GM12891 (cell line): ENCODE results near the gene SLC16A14.

ENCODE experiments used
- DNase-seq: peaks from one replicate; pipeline ENCODE4 v3.0.0; 2011; ENCODE audit warnings: low spot score; ENCODE audit not compliant: insufficient read length
- FAIRE-seq: peaks from 2 replicates; lab custom pipeline; 2011; peaks lifted over from hg19 to GRCh38; lab: Jason Lieb, UNC
- PAX5 ChIP-seq: IDR thresholded peaks from 2 replicates; pipeline ENCODE4 v1.6.1; 2011; ENCODE audit warnings: low read length, moderate library complexity, mild to moderate bottlenecking; ENCODE audit not compliant: insufficient read depth, severe bottlenecking
- POLR2A ChIP-seq: IDR thresholded peaks from 2 replicates; pipeline ENCODE4 v1.6.1; 2011; ENCODE audit warnings: low read depth, low read length, control low read depth
- POLR2AphosphoS5 ChIP-seq: IDR thresholded peaks from 2 replicates; pipeline ENCODE4 v1.6.1; 2011; ENCODE audit warnings: low read depth, low read length, control low read depth
- POU2F2 ChIP-seq: IDR thresholded peaks from 2 replicates; pipeline ENCODE4 v1.6.1; 2011; ENCODE audit warnings: low read depth, mild to moderate bottlenecking, control low read depth, low read length, moderate library complexity
- SPI1 ChIP-seq: IDR thresholded peaks from 2 replicates; pipeline ENCODE4 v1.6.1; 2011; ENCODE audit warnings: low read depth, low read length, control low read depth
- TAF1 ChIP-seq: IDR thresholded peaks from 2 replicates; pipeline ENCODE4 v1.6.1; 2011; ENCODE audit warnings: low read depth, low read length, control low read depth

The SLC16A14 gene

DNA sequence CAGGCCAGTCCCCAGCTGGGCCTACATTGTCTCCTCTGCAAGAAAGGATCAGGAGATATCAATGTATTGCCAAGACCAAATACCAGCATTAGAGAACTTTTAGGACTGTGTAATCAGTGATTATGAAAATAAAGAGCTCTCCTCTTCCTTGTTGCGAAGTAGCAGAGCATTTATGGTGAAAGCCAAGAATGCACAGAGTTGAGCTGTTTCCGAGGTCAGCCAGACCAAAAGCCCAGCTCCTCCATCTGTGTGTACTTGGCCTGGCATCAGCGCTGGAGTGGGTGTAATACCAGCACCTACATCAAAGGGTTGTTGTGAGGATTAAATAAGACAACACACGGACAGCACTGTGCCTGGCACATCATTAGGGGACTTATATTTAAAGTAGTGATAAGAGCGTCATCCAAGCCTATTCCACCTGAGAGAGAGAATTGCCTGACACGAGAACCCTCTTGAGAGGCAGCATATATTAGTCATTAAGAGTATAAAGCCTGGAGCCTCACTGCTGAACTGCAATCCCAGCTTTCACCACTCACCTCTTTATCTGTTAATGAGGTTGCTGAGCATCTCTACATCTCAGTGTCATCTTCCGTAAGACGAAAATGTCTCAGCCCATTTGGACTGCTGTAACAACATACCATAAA, 7.4 kb upstream of the SLC16A14 start:
- TF ChIP-seq POLR2AphosphoS5 (no peak), SPI1 (no peak), TAF1 (no peak), PAX5 (no peak), POU2F2 (no peak), POLR2A (no peak)
- FAIRE-seq, result peak; percentile 9
- DNase-seq, result no peak

DNA sequence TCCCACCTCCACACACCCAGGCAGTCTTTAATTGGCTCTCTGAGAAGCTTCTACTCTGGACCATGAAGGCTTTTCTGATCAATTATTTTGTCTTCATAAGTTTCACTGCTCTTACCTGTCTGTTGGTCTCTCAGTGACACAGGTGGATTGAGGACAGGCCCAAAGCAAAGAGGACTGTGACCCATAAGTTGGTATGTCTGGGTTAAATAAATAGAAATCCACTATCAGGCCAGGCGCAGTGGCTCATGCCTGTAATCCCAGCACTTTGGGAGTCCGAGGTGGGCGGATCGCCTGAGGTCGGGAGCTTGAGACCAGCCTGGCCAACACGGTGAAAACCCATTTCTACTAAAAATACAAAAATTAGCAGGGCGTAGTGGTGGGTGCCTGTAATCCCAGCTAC, 2.7 kb upstream of the SLC16A14 start:
- DNase-seq (no peak), FAIRE-seq (no peak)
- no peak for TF ChIP-seq PAX5
- no peak for TF ChIP-seq TAF1
- no peak for TF ChIP-seq SPI1
- TF ChIP-seq POLR2AphosphoS5, result no peak
- TF ChIP-seq POU2F2, result no peak
- no peak for TF ChIP-seq POLR2A

GRCh38 chr2:230069402-230069801, 678 bp upstream of the SLC16A14 start:
- no peak for FAIRE-seq
- TF ChIP-seq SPI1 (no peak), PAX5 (no peak), POU2F2 (no peak), POLR2A (no peak)

GRCh38 chr2:230068016-230068650, 591 bp downstream of the SLC16A14 start:
- TF ChIP-seq POU2F2, result no peak
- TF ChIP-seq SPI1, result no peak
- no peak for TF ChIP-seq PAX5
- no peak for TF ChIP-seq TAF1
- no peak for TF ChIP-seq POLR2AphosphoS5
- TF ChIP-seq POLR2A, result no peak
- DNase-seq (peak; percentile 52), FAIRE-seq (peak; percentile 20)

More at GRCh38 chr2:230069402-230069801, 678 bp upstream of the SLC16A14 start:
- no peak for DNase-seq

GRCh38 chr2:230060672-230061293, 7.9 kb downstream of the SLC16A14 start:
- DNase-seq (no peak), FAIRE-seq (no peak)
- TF ChIP-seq TAF1 (no peak), POLR2A (no peak), PAX5 (no peak), POU2F2 (no peak), SPI1 (no peak), POLR2AphosphoS5 (no peak)

- DNase-seq, result no peak
- no peak for FAIRE-seq
- no peak for TF ChIP-seq SPI1
- TF ChIP-seq PAX5, result no peak
- no peak for TF ChIP-seq POU2F2
- no peak for TF ChIP-seq POLR2AphosphoS5
- TF ChIP-seq TAF1, result no peak
- no peak for TF ChIP-seq POLR2A
These were observed 14.8 kb downstream of the SLC16A14 start for GRCh38 chr2:230053753-230054478.

GRCh38 chr2:230052299-230052698, 16.4 kb downstream of the SLC16A14 start:
- no peak for TF ChIP-seq SPI1
- no peak for FAIRE-seq
- DNase-seq, result no peak

DNA sequence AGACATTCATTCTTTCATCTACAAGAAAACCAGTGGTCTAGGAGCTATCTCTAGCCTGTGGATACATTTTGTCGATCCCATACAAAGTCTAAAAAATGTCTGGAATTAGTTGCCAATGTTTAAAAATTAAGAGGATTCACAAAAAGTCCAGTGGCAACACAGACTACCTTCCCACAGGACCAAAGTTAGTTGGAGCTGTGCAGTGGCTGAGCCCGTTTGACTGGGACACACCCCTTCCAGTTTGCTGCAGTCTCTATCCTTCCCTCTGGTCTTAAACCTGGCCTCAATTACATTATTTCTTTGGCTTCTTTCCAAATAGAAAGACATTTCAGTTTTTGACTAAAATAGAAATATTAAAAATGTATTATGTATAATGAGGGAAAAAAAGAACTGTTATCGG, 18.6 kb downstream of the SLC16A14 start:
- TF ChIP-seq PAX5 (no peak), POU2F2 (no peak), TAF1 (no peak), POLR2AphosphoS5 (no peak), POLR2A (no peak), SPI1 (no peak)
- FAIRE-seq, result no peak
- DNase-seq, result no peak

- DNase-seq (no peak), FAIRE-seq (no peak)
- TF ChIP-seq POU2F2, result no peak
- no peak for TF ChIP-seq TAF1
- no peak for TF ChIP-seq POLR2AphosphoS5
These were observed 20.6 kb downstream of the SLC16A14 start for GRCh38 chr2:230048010-230048671.
